HG03460 (cell line): ENCODE measurements around the gene ZMYND10.
"Not testable (repeated sequence)": the region's sequence is repeated elsewhere in the genome, so short reads cannot be mapped to it uniquely, and the experiment has no call there.

Experiments used
- ATAC-seq: cut with Tn5 transposase; IDR thresholded peaks from one replicate; pipeline ENCODE4 v1.9.1; 2021; ENCODE audit not compliant: unreplicated experiment

Gene ZMYND10

DNA sequence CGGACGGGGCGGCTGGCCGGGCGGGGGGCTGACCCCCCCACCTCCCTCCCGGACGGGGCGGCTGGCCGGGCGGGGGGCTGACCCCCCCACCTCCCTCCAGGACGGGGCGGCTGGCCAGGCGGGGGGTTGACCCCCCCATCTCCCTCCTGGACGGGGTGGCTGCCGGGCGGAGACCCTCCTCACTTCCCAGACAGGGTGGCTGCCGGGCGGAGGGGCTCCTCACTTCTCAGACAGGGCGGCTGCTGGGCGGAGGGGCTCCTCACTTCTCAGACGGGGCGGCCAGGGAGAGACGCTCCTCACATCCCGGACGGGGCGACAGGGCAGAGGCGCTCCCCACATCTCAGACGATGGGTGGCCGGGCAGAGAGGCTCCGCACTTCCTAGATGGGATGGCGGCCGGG is 33.5 kb downstream of the ZMYND10 start:
- ATAC-seq = not testable (repeated sequence)

DNA sequence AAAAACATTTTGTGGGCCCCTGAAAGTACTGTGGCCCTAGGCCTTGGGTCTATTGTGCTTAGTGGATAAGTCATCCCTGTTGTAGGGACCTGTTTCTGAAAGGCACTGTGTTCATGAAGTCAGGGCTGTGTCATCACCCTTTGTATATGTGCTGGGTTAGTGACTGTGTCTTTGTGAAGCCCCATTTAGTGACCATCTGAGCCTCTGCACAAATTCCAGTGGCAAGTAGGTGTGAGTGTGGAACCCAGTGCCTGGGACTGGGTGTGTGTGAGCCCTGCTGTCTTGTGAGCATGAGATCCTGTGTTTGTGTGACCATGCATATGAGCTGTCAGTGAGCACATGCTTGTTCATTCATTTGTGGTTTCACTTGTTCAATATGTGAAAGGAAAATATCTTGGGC is 40.9 kb downstream of the ZMYND10 start:
- no peak for ATAC-seq

GRCh38 chr3:50303013-50303815 is 42.3 kb downstream of the ZMYND10 start, which contains the start of gene HYAL1:
Gene HYAL1, minus strand, starts transcription at chr3:50303574. Its CDS starts 618 bp downstream, at chr3:50302956.
- no peak for ATAC-seq

GRCh38 chr3:50302095-50303012 is 43.2 kb downstream of the ZMYND10 start:
- no peak for ATAC-seq

- ATAC-seq = no peak
These were observed 44.8 kb downstream of the ZMYND10 start for GRCh38 chr3:50300681-50301254.

DNA sequence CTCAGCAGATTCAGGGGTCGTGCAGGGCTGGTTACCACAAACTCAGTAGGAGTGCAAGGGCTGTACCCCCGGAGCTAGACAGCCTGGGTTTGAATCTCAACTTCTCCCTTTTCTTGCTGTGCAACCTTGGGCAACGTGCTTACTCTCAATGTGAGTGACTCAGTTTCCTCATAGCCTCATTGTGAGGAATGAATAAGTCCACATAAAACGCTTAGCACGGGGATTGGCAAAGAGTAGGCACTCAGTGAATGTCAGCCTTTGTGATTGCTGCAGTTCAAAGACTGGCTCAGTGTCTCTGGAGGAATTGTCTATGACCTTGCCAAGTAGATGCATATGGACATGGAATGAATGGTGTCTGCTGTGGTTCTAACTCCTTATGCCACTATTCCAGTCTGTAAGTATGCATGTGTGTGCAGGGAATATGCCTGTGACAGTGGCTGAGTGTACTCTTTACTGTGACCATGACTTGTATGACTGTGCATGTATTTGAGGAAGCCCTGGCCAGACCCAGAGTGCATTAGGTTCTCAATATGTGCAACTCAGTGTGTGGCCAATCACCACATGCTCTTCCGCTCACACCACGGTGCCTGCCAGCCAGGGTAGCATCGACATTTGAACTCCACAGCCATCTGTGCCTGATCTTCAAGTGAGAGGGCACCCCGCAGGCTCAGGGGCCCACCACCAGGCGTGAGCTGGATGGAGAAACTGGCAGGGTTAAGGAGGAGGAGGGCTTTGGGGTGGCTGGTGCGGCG is 45.4 kb downstream of the ZMYND10 start:
- no peak for ATAC-seq

GRCh38 chr3:50299638-50299928 is 45.9 kb downstream of the ZMYND10 start:
- ATAC-seq = no peak

DNA sequence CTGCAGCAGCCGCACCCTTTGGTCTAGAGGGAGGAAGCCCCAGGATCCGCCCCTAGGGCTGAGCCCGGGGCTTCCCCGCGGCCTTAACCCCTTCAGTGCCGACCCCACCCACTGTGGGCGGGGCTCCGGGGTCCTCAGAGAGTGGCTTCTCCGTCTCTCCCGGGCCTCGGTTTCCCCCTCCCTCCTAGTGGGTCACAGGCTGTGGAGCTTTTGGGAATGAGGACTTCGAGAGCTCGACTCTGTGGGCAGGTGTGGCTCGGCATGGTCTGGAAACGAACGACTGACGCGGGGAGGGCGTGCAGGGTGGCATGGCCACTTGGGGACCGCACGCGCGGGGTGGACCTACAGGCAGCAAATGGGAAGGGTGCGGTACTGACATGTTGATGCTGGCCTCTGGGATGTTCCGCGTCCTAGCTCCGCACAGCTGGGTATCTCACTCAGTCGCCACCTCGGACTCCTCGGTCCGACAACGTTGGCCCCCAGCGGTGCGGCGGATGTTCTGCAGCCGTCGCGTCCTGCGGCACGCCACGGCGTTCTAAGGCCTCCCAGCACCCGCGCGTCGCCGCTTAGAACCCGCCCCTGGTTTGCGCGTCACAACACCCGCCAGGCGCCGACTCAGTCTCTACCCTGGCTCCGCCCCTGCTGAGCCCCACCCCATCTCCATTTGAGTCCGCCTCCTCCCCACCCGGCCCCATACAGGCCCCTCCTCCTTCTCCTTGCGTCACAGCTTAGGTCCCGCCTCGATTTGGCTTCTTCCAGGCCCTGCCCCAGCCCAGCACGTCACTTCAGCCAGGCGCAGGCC is 46.5 kb downstream of the ZMYND10 start, which contains the start of the genes HYAL3 and NAA80:
Gene HYAL3, minus strand, starts transcription at position 570 of the 802 bp plus-strand sequence. CDS start 3,803 bp downstream, outside the sequence.
Gene NAA80, minus strand, starts transcription at position 570 of the 802 bp plus-strand sequence. CDS start 1,942 bp downstream, outside the sequence.
- ATAC-seq = peak; percentile 82

- ATAC-seq = no peak
These were observed 47.4 kb downstream of the ZMYND10 start for GRCh38 chr3:50297896-50298725.

DNA sequence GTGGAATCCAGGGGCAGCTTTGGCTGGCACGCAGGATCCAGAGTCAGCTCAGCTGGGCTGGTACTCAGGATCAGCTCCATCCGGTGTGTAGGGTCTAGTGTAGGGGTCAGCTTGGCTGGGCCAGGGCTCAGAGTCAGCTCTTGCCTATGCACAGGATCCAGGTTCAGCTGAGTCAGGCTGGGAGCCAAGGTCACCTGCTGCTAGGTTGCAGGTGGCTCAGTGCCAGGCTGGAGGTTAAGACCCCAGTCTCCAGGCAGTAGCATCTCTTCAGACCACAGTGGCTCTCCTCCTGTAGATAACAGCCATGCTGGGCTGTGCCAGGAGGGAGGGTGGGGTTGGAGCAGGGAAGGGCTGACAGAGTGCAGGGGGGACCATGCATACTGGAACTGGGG is 48.2 kb downstream of the ZMYND10 start:
- ATAC-seq = no peak

- no peak for ATAC-seq
These were observed 48.7 kb downstream of the ZMYND10 start for GRCh38 chr3:50296721-50297383.

DNA sequence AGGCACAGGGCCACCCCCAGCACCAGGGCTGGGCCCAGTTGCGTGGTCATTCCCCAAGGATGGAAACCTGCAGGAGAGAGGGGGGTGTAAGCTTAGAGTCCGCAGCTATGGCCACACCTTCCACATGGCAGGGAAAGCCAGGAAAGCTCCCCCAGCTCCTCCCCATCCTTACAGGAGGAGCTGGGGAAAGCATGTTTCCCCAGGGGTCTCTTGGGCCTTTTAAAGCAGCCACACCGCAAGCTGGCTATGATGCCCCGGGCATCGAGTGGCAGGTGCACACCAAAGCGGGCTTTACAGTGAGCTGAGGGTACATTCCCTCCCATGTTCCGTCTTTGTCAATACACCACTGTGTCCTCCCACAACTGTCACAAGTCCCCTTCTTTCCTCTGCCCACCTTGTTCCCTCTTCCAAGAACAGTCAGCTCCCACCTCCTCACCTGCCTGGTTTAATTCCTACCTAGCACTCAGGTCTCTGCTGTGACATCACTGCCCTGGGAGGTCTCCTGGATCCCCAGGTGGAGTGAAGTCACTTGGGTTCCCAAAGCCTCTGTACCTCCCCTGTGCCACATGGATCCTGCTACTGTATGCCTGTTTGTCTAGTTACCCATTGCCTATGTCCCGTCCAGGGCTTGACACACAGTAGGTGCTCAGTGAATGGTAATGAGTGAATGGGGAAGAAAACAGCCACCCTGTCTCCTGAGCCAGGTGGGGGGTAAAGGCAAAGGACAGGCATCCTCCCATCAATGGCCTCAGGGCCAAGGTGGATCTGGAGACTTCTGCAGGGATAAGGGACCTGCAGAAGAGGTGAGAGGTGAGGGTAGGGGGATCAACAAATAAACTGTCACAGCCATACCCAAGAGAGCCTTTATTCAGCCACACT is 49.7 kb downstream of the ZMYND10 start:
- ATAC-seq = no peak

DNA sequence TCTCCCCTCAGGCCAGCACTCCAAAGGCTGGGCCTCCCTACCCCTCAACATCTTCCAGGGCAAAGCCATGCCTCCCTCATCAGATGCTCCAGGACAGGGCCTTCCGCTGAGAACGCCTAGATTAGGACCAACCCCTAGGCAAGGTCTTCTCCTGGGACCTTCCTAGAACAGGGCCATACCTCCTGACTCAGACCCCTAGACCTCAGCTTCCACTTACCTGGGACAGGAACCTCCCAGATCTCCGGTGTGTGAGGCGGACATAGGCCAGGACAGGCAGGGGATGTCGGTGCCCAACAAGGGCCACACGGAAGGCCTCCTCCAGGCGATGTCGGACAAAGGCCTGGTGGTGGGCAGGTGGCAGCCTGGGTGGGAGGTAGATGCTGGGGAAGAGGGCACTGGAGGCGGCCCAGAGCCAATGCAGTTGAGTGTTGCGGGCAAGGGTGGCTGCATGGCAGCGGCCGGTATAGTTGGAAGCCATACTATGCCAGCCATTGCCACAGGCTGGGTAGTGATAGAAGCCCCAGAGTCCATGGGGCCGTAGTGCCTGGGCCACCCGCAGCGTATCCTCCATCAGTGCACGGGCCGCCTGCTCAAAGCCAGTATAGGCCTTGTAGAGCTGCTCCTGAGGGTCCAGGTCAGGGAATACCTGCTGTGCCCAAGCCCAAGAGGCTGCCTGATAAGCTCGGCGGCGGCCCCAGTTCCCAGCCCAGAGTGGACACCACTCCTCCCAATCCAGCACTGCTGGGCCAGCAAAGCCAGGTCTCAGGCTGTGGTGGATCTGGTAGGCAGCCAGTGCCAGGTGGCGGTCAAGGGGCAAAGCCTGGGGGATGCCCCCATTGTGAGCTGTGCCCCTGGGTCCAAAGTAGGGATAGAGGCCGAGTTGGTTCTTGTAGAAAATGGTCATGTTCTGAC is 50.8 kb downstream of the ZMYND10 start:
- ATAC-seq = no peak

DNA sequence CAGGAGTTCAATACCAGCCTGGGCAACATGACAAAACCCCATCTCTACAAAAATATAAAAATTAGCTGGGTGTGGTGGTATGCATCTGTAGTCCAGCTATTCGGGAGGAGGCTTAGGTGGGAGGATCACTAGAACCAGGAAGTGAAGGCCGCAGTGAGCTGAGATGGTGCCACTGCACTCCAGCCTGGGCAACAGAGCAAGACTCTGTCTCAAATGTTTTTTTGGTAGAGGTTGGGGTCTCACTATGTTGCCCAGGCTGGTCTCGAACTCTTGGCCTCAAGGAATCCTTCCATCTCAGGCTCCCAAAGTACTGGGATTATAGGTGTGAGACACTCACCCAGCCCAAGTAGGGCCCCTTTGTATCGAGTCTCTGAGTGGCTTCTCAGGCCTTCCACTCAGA is 51.4 kb downstream of the ZMYND10 start:
- no peak for ATAC-seq

- no peak for ATAC-seq
These were observed 52.3 kb downstream of the ZMYND10 start for GRCh38 chr3:50293079-50293801.
